ENCODE measurements around the gene ETFBKMT.

Gene ETFBKMT

DNA sequence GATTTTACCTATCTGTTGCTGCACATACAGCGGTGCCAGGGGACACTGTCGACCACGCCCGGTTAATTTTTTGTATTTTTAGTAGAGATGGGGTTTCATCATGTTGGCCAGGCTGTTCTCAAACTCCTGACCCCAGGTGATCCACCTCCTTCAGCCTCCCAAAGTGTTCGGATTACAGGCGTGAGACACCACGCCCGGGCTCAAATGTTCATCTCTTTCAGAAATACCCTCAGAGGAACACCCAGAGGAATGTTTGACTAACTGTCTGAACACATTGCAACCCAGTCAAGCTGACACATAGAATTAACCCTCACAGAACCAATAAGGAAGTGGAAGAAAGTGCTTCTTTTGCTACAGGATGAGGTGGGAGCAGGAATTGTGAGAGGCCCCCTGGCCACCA is 15.0 kb upstream of the ETFBKMT start:
- H3K36me3 ChIP-seq (ENCODE audit: control insufficient read depth, insufficient read depth, low read length), result no peaks in the 10 kb centered on the region
- no peaks in the 10 kb centered on the region for H3K9me3 ChIP-seq (ENCODE audit: control insufficient read depth, low read length)
- no peaks in the 10 kb centered on the region for H3K79me2 ChIP-seq
- no peaks in the 10 kb centered on the region for H3K27me3 ChIP-seq (ENCODE audit: control insufficient read depth, insufficient read depth, low read length)
- H3K4me2 ChIP-seq (ENCODE audit: low read length), result no peak overlapping the region
- H3K4me3 ChIP-seq (ENCODE audit: low read depth, low read length), result no peak overlapping the region
- H3K27ac ChIP-seq, result no peak overlapping the region
- no peak overlapping the region for H2AFZ ChIP-seq
- no peak overlapping the region for H3K9ac ChIP-seq
- H3K4me1 ChIP-seq, result no peaks in the 10 kb centered on the region
- TF ChIP-seq, protein P1, sequence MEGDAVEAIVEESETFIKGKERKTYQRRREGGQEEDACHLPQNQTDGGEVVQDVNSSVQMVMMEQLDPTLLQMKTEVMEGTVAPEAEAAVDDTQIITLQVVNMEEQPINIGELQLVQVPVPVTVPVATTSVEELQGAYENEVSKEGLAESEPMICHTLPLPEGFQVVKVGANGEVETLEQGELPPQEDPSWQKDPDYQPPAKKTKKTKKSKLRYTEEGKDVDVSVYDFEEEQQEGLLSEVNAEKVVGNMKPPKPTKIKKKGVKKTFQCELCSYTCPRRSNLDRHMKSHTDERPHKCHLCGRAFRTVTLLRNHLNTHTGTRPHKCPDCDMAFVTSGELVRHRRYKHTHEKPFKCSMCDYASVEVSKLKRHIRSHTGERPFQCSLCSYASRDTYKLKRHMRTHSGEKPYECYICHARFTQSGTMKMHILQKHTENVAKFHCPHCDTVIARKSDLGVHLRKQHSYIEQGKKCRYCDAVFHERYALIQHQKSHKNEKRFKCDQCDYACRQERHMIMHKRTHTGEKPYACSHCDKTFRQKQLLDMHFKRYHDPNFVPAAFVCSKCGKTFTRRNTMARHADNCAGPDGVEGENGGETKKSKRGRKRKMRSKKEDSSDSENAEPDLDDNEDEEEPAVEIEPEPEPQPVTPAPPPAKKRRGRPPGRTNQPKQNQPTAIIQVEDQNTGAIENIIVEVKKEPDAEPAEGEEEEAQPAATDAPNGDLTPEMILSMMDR (IDR thresholded peaks at IDR 0.05), result no peak

DNA sequence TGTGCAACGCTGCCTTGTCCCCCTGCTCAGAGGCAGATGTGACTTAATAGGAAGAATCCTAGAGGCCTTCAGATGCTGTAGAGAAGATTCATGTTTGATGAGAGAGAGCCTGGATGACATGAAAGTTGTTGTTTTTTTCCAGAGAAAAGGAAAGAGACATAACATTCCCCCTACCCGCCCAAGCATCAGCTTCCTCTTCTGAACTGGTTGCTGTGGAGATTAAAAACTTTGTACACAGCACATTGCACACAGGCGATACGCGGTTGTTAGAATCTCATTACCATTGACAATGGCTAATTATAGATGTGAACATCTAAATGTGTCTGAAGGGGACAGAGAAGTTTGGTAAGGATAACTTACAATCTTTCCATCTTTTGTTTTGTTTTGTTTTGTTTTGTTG is 13.6 kb upstream of the ETFBKMT start:
- H2AFZ ChIP-seq, result no peak overlapping the region
- no peaks in the 10 kb centered on the region for H3K4me1 ChIP-seq
- H3K27ac ChIP-seq, result no peak overlapping the region
- no peak overlapping the region for H3K9ac ChIP-seq
- H3K36me3 ChIP-seq (ENCODE audit: control insufficient read depth, insufficient read depth, low read length), result no peaks in the 10 kb centered on the region
- H3K79me2 ChIP-seq, result no peaks in the 10 kb centered on the region
- H3K4me3 ChIP-seq (ENCODE audit: low read depth, low read length), result no peak overlapping the region
- no peaks in the 10 kb centered on the region for H3K9me3 ChIP-seq (ENCODE audit: control insufficient read depth, low read length)
- TF ChIP-seq, protein P1 (IDR thresholded peaks at IDR 0.05), result no peak
- no peaks in the 10 kb centered on the region for H3K27me3 ChIP-seq (ENCODE audit: control insufficient read depth, insufficient read depth, low read length)
- no peak overlapping the region for H3K4me2 ChIP-seq (ENCODE audit: low read length)

DNA sequence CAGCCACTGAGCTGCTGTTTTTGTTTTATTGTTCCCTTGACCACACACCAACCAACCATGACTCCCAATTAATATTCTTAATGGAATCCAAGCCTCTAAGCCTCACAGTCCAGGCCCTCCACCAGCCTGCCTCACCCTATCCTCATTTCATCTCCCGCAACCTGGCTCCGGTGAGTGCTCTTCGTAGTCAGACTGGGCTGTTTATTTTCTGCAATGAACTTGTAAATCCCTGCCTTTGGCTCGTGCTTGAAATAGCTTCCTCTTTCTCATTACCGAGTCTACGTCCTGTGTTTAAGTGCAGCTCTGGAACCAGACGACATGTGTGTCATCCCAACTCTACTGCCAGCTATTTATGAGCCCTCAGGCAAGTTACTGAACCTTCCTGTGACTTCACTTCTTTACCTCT is 12.4 kb upstream of the ETFBKMT start:
- H3K4me2 ChIP-seq (ENCODE audit: low read length), result no peak overlapping the region
- no peaks in the 10 kb centered on the region for H3K36me3 ChIP-seq (ENCODE audit: control insufficient read depth, insufficient read depth, low read length)
- H3K4me1 ChIP-seq, result no peaks in the 10 kb centered on the region
- H3K4me3 ChIP-seq (ENCODE audit: low read depth, low read length), result no peak overlapping the region
- no peaks in the 10 kb centered on the region for H3K9me3 ChIP-seq (ENCODE audit: control insufficient read depth, low read length)
- no peaks in the 10 kb centered on the region for H3K79me2 ChIP-seq
- no peaks in the 10 kb centered on the region for H3K27me3 ChIP-seq (ENCODE audit: control insufficient read depth, insufficient read depth, low read length)
- TF ChIP-seq, protein P1 (IDR thresholded peaks at IDR 0.05), result no peak
- H3K9ac ChIP-seq, result no peak overlapping the region
- H2AFZ ChIP-seq, result no peak overlapping the region
- H3K27ac ChIP-seq, result no peak overlapping the region

DNA sequence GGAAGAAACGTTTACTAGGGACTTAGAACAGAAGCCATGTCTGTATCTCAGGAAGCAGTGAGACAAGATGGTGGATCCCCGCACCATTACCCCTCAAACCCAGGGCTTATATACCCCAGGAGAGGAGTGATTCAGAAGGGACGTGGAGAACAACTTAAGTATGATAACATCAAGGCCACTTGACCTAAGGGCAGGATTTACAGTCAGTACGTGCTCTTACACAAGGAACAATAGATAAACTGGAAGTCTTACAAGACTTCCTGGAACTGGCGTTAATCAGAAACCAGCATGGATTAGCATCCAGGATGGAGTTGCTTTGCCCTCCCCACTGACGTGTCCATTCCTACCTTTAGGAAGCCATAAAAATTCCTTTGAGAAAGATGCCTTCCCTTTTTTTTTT is 8.6 kb upstream of the ETFBKMT start:
- no peaks in the 10 kb centered on the region for H3K4me1 ChIP-seq
- H3K27me3 ChIP-seq (ENCODE audit: control insufficient read depth, insufficient read depth, low read length), result no peaks in the 10 kb centered on the region
- H3K9ac ChIP-seq, result no peak overlapping the region
- no peak overlapping the region for H3K4me2 ChIP-seq (ENCODE audit: low read length)
- H3K36me3 ChIP-seq (ENCODE audit: control insufficient read depth, insufficient read depth, low read length), result no peaks in the 10 kb centered on the region
- TF ChIP-seq, protein P1 (IDR thresholded peaks at IDR 0.05), result no peak
- no peak overlapping the region for H2AFZ ChIP-seq
- H3K4me3 ChIP-seq (ENCODE audit: low read depth, low read length), result no peak overlapping the region
- H3K9me3 ChIP-seq (ENCODE audit: control insufficient read depth, low read length), result no peaks in the 10 kb centered on the region
- no peak overlapping the region for H3K27ac ChIP-seq
- H3K79me2 ChIP-seq, result no peaks in the 10 kb centered on the region

DNA sequence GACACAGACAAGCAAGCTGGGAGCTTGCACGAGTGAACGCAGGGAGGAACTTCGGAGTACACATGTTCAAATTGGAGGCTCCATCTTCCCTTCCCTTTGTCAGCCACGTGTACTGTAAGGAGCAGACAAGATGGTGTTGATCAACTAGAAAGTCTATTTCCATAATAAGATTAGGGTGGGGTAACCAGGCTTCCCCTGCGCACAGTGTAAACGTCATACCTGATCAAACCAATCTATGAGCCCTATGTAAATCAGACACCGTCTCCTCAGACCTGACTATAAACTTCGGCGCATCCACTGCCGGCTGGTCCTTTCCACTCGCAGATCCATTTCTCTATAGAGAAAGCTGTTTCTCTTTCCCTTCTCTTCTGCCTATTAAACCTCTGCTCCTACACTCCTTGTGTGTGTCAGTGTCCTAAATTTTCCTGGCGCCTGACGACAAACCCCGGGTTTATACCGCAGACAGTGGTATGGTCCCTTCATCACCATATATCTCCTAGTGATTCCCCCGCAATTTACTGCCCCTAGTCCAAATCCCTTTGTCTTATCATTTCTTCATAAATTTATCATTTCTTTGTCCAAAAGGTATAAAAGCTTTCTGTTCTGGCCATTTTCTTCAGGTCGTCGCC is 7.5 kb upstream of the ETFBKMT start:
- Histone ChIP-seq H3K36me3 (ENCODE audit: control insufficient read depth, insufficient read depth, low read length) (no peaks in the 10 kb centered on the region), H2AFZ (no peak overlapping the region), H3K4me1 (no peaks in the 10 kb centered on the region), H3K9ac (no peak overlapping the region), H3K27me3 (ENCODE audit: control insufficient read depth, insufficient read depth, low read length) (no peaks in the 10 kb centered on the region), H3K4me2 (ENCODE audit: low read length) (no peak overlapping the region), H3K9me3 (ENCODE audit: control insufficient read depth, low read length) (no peaks in the 10 kb centered on the region), H3K4me3 (ENCODE audit: low read depth, low read length) (no peak overlapping the region), H3K79me2 (no peaks in the 10 kb centered on the region), H3K27ac (no peak overlapping the region)
- TF ChIP-seq, protein P1 (IDR thresholded peaks at IDR 0.05), result no peak
